Measurements from ENCODE around the gene NOD1.

The NOD1 gene

DNA sequence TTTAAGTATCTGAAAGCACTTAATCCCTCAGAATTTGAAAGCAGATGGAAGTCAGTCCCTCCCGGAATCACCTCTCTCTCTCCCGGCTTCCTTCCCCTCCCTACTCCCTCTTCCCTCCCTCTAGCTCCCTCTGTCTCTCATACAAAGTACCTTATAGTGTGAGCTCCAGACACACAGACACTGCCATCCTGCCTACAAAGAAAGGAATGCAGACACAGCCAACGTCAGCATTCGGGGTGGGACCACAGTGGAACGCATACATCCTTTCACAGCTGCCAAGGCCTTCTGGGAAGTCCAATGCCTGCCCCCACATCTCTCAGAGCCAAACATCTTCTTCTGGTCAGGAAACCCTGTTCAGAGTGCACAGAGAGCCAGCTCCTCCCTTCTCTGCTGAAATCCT, 9.3 kb downstream of the NOD1 start:
- peak; percentile 31 for DNase-seq (ENCODE audit: low spot score)

GRCh38 chr7:30468791-30469190, 9.8 kb downstream of the NOD1 start:
- DNase-seq (ENCODE audit: low spot score): no peak

- DNase-seq (ENCODE audit: low spot score): no peak
Observed at GRCh38 chr7:30468041-30468440, 10.5 kb downstream of the NOD1 start.

- no peak for DNase-seq (ENCODE audit: low spot score)
Observed at GRCh38 chr7:30467271-30467670, 11.3 kb downstream of the NOD1 start.

GRCh38 chr7:30466266-30466665, 12.3 kb downstream of the NOD1 start:
- DNase-seq (ENCODE audit: low spot score): no peak

DNA sequence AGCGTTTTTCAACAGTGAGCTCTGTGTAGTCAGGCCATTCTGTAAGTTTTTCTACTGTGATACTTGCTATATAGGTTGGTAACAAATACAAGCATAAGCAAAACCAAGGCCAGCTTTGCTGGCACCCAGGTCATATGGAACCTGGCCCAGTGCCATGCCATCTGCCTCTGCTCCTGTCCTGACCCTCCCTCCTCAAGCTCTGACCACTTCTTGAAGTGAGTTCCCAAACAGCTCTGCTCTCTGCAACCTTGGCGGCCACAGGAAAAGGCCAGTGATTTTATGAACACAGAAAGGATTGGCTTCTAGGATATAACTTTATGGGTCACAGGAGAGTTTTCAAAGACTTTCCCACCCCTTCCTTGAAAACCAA, 12.8 kb downstream of the NOD1 start:
- no peak for DNase-seq (ENCODE audit: low spot score)

DNA sequence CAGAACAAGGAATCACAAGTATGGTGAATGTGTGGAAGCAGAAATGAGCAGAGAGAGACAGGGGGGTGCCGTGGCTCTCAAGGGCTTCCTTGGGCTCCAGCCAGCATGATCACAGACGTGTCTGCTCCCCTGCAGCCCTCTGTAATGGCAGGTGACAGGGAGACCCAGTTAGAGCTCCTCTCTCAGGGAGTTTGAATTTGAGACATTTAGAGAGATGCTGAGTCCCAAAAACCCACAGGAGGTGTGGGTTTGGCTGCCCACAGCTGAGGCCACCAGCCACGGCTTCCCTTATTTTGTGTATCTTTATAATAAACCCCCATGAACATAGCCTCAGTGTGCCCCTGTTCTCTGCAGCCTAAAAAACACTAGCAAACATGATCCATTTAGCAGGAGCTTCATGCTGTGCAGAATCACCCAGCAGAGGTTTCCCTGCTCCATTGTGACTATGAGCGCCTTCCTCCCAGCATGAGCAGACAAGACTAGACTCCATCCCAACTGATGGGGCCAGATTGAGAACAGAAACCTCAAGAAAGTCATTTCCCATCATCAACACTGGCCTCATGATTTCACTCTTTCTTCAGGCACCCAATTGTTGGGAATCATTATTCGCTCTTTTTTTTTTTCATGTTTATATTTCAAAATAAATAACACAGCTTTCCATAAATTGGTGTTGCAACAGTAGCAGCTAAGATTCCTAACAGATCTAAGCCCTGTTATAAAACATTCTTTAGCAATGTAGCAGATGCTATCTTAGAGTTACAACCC, 13.4 kb downstream of the NOD1 start:
- no peak for DNase-seq (ENCODE audit: low spot score)

DNA sequence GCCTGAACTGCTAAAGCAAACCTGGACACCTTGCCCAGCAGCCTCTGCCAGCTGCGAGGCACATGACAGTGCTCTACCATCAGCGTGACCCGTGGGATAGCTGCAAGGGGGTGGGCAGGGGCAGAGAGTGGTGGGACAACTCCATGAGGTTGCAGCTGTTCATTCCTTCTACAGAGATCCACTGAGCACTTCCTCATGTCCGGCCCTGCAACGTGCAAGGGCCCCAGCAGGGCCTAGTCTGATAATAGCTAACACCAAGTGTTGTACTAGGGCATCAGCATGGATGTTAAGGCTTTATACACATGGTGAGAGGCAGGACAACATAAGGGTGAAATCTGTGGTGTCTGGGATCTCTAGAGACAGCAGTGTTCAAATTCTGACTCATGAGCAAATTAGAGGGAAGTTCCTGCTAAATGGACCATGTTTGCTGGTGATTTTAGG, 14.3 kb downstream of the NOD1 start:
- no peak for DNase-seq (ENCODE audit: low spot score)

DNA sequence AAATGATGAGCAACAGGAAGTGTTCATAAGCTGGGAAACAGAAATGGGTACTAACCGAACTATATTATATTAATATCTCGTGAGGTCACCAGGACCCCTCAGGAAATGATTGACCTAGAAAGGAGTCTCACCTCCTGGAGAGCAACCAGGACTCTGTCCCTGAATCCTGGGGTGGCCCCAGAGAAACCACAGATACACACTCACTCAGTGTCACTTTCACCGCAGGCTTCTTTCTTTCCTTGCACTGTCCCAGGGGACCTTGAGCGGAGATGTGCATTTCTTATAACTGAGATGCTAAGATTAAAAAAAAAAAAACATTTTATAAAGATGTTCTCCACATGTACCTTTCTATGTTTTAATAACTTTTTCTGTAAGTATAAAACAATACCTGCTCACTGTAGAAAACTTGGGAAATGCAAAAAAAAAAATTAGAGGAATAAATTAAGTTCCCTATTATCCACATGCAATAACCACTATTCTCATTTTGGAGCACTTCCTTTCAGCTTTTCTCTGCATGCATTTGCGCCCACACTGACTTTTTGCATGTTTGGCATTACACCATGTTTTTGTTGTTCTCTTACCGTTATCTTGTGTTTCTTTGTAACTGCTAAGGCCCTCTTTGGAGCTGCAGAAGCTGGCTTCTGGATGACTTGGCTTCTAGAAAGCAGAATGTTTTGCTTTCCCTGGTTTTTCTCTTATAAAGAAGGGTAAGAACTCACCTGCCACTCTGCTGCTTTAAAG, 15.0 kb downstream of the NOD1 start:
- no peak for DNase-seq (ENCODE audit: low spot score)

- DNase-seq (ENCODE audit: low spot score): no peak
Observed at GRCh38 chr7:30462179-30462578, 16.4 kb downstream of the NOD1 start.

- DNase-seq (ENCODE audit: low spot score): no peak
Observed at GRCh38 chr7:30460246-30460633, 18.3 kb downstream of the NOD1 start.

DNA sequence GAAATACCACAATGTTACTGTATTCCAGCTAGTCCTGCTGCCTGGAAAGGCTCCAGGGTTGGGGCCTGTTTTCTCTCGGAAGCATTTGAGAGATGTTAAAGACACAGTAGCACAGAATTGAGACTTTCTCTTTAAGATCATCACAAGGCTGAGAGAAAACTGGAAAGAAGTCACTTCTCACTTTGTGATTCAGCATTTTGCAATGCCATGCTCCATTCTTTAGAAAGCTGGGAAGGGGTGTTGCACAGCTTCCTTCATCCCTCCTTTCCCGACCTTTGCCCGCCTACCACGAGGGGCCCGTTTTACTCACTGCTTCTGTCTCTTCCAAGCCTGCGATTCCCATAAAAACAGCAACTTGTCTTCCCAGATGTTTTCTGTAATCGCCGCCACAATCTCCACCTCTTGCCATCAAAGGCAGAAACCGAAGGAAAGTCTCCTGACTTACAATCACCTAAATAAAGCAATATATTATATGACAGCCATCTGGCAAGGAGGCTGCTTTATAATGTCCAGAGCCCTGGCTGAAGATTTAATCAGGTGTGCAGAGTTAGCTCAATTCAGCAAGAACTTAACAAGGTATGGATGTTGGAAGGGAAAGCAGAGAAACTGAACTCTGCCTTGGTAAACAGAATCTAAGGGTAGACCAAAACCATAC, 18.9 kb downstream of the NOD1 start:
- no peak for DNase-seq (ENCODE audit: low spot score)

DNA sequence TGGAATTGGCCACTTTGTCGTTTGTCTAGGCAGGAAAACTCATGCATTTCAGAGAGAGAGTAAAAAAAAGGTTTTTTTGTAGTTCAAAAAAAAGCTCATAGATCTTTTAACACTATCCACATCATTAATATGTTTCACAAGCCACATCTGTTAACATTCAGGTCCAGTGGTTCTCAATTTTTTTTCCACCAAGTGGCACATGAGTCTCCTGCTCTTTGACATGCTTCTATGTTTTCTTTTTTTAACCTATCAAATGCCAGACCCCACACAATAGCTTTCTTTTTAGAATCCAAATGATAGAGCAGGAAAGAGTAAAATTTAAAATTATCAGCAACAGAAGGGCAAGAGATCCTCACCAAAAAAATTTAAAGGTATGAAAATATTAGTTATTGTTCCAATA, 20.3 kb downstream of the NOD1 start:
- DNase-seq (ENCODE audit: low spot score): no peak

GRCh38 chr7:30453921-30454320, 24.7 kb downstream of the NOD1 start:
- DNase-seq (ENCODE audit: low spot score): no peak

DNA sequence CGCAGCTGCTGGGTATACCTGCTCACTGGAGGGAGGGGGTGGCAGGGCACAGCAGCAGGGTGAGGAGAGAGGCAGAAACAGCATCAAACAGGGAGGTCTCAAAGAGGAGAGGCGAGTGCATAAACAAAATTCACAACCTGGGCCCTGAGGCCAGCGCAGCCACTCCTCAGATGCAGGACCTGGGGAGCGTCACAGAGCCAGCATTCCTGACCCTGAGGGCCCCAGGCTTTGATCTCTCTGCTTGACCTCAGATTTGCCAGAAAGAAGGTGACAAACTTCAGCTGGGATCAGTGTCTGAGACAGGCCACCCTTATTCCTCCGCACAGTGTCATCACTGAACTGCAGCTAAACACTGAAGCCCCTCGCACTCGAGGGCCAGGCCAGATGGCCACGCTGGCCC, 25.6 kb downstream of the NOD1 start:
- no peak for DNase-seq (ENCODE audit: low spot score)

DNA sequence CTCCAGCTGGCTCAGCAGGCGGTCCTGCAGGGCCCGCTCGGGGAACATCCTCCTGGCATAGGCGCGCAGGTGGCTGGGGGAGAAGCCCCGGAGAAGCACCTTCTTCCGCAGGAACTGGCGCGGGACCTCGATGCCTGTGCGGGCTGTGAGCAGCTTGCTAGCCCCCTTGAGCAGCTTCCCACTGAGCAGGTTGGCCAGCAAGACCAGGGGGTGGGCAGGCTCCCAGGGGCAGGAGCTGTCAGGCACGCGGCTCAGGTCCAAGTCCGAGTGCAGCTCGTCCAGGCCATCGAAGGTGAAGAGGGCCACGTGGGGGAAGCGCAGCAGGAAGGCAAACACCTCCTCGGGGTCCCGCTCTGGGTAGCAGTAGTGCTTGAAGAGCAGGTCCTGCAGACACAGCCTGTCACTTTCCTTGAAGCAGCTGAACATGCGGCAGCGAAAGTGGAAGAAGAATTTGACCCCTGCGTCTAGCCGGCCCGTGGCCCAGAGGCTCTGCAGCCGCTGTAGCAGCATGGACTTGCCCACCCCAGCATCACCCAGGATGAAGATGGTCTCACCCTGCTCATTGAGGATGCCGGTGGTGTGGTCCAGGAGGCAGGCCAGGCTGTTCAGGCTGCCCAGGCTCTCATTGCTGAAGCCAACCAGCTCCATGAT, 26.2 kb downstream of the NOD1 start:
- DNase-seq (ENCODE audit: low spot score): no peak

- no peak for DNase-seq (ENCODE audit: low spot score)
Observed at GRCh38 chr7:30451539-30452279, 26.9 kb downstream of the NOD1 start.

DNA sequence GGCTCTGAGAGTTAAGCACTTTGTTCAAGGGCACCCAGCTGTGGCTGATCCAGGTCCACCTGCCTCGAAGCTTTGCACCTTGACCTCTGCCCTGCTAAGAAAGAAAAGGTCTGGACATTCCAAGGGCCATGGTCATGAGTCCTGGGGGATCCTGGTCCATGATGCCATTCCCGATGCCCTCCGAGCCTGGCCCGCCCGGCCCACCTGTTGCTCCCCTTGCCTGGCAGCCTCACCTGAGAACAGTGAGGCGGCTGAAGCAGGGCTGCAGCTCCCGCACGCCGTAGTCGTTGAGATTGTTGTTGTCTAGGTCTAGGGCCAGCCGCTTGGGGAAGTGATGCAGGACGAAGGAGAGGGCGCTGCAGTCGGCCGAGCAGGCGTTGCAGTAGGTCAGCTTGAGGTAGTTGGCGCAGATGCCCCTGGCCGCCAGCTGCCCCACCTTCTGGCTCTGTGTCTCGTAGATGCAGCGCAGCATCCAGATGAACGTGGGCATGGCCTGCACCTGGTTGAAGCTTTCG, 27.5 kb downstream of the NOD1 start:
- no peak for DNase-seq (ENCODE audit: low spot score)

DNA sequence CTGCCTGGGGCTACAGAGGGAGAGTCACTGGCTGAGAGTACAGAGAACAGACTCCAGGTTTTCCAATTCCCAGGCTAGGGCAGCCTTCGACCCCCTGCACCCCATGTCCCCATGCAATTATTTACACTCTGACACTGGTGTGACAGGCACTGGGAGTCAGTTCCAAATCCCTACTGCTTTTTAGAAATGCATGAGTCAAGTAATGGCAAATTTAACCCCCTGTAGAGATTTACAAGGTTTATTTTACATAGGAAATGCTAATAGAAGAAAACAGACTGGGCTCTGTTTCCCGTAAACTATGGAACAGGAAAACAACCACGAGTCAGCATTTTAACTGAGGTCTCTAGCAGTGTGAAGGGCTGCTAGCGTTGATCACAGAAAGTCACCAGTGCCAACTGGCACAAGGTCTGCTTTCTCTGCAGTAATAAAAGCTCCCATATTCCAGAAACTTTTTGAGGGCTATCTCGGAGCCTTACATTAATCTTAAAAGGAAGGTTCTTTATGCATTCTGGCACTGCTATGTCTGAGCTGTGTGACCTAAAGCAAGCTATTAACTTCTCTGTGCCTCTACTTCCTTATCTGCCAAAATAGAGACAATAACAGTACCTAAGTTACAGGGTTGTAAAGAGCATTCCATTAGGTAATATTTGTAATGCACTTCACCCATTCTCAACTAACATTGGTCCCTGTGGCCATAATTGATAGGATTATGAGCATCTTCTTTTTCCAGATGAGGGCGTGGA, 28.2 kb downstream of the NOD1 start:
- DNase-seq (ENCODE audit: low spot score): no peak

- DNase-seq (ENCODE audit: low spot score): no peak
Observed at GRCh38 chr7:30448461-30449189, 30.0 kb downstream of the NOD1 start.
